GM19463 (cell line): Measurements from ENCODE around the gene TRIM62.

Source experiments
- ATAC-seq: cut with Tn5 transposase; IDR thresholded peaks from one replicate; pipeline ENCODE4 v1.9.1; 2021; ENCODE audit warnings: mild to moderate bottlenecking, moderate library complexity; ENCODE audit not compliant: unreplicated experiment

The TRIM62 gene

GRCh38 chr1:33181921-33182341, at the start of gene TRIM62:
Gene TRIM62, minus strand, starts transcription at chr1:33182043. Its CDS starts 611 bp downstream, at chr1:33181432.
- ATAC-seq, result peak; percentile 58

- no peak for ATAC-seq
Observed at GRCh38 chr1:33231166-33231565, 49.3 kb upstream of the TRIM62 start.

- ATAC-seq, result no peak
Observed at GRCh38 chr1:33228935-33229487, 47.2 kb upstream of the TRIM62 start.

GRCh38 chr1:33225586-33225985, 43.7 kb upstream of the TRIM62 start:
- no peak for ATAC-seq

- no peak for ATAC-seq
Observed at GRCh38 chr1:33224166-33224707, 42.4 kb upstream of the TRIM62 start.

GRCh38 chr1:33222381-33222780, 40.5 kb upstream of the TRIM62 start:
- no peak for ATAC-seq

- ATAC-seq, result no peak
Observed at GRCh38 chr1:33221385-33221758, 39.5 kb upstream of the TRIM62 start.

GRCh38 chr1:33220676-33221384, 39.0 kb upstream of the TRIM62 start:
- ATAC-seq, result no peak

GRCh38 chr1:33219886-33220661, 38.2 kb upstream of the TRIM62 start:
- ATAC-seq, result no peak

- ATAC-seq, result no peak
Observed at GRCh38 chr1:33211972-33212371, 30.1 kb upstream of the TRIM62 start.

GRCh38 chr1:33206340-33206739, 24.5 kb upstream of the TRIM62 start:
- ATAC-seq, result no peak

- ATAC-seq, result no peak
Observed at GRCh38 chr1:33195556-33195955, 13.7 kb upstream of the TRIM62 start.

- no peak for ATAC-seq
Observed at GRCh38 chr1:33191731-33192275, 10.0 kb upstream of the TRIM62 start.

GRCh38 chr1:33190701-33191100, 8.9 kb upstream of the TRIM62 start:
- ATAC-seq, result no peak

- ATAC-seq, result no peak
Observed at GRCh38 chr1:33188572-33189275, 6.9 kb upstream of the TRIM62 start.

GRCh38 chr1:33186936-33187335, 5.1 kb upstream of the TRIM62 start:
- ATAC-seq, result no peak

- no peak for ATAC-seq
Observed at GRCh38 chr1:33185541-33185940, 3.7 kb upstream of the TRIM62 start.

- no peak for ATAC-seq
Observed at GRCh38 chr1:33183306-33183705, 1.5 kb upstream of the TRIM62 start.

- ATAC-seq, result no peak
Observed at GRCh38 chr1:33182896-33183295, 1.1 kb upstream of the TRIM62 start.

GRCh38 chr1:33182401-33182841, 578 bp upstream of the TRIM62 start:
- ATAC-seq, result no peak
